ENCODE measurements around the gene APPL2.

APPL2 gene

DNA sequence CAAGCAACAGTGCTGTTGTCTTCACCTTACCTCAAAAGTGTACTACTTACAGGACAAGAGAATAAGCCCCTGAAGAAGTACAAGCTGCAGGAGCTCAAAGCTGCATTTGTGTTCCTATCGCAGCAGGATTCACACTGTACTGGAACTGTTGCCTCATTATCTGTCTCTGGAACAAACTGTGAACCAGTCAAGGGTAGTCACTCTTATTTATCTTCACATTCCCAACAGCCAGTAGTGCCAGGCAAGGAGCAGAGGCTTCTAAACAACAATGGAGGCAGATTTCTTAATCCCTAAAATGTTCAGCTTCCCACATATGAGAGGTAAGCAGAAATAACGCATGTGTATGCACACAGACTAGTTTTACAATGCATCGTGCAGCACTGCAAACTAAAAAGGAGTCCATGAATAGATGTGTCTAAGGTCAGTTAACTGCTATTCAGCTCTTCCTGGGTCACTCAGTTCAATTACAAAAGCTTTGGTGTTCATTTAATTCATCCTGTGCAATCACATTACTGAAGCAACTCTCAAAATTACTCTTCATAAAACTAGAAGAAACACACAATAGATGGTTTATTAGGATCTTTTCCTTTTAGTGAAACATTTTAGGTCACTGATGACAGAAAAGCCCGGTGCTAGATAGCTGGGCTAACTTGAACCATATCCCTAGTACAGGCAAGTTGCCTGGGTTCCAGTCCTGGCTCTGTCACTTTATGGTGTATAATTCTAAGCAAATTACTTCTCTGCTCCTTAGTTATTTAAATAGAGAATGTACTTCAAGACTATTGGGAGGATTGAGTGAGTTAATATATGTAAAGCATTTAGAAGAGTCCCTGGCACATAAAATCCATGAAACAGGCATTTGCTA is 2.7 kb downstream of the APPL2 start:
- no peaks in the 10 kb centered on the region for H3K9me3 ChIP-seq (ENCODE audit: control insufficient read depth, insufficient read depth, low read length)
- H3K27ac ChIP-seq (ENCODE audit: low read depth, low read length), result no peak overlapping the region
- H3K9ac ChIP-seq (ENCODE audit: low read depth, low read length), result no peak overlapping the region
- H3K4me3 ChIP-seq (ENCODE audit: low read depth, low read length), result no peak overlapping the region
- peaks cover 5% of the 10 kb centered on the region for H3K4me1 ChIP-seq (ENCODE audit: control insufficient read depth, insufficient read depth, low read length)
- H3K27me3 ChIP-seq (ENCODE audit: control insufficient read depth, insufficient read depth, low read length), result no peaks in the 10 kb centered on the region
- peaks cover 13% of the 10 kb centered on the region for H3K36me3 ChIP-seq (ENCODE audit: control insufficient read depth, insufficient read depth, low read length)

DNA sequence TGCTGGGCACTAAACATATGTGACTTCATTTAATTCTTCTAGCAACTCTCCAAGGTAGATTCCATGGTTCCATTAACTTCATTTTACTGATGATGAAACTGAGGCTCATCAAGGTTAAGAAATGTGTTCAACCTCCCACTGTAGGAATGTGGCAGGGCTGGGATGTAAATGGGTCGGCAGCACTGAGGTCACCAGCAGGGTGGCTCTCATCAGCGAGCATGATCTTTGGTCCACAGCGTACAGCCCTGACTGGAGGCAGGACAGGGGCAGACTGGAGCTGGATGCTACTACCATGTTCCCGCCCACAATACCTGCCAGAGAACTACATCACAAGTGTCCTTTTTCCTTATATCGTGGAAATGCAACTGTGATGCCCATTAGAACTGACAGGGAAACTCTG is 4.6 kb downstream of the APPL2 start:
- H3K9me3 ChIP-seq (ENCODE audit: control insufficient read depth, insufficient read depth, low read length), result no peaks in the 10 kb centered on the region
- no peak overlapping the region for H3K27ac ChIP-seq (ENCODE audit: low read depth, low read length)
- peaks cover 24% of the 10 kb centered on the region for H3K36me3 ChIP-seq (ENCODE audit: control insufficient read depth, insufficient read depth, low read length)
- H3K9ac ChIP-seq (ENCODE audit: low read depth, low read length), result no peak overlapping the region
- peaks cover 5% of the 10 kb centered on the region for H3K4me1 ChIP-seq (ENCODE audit: control insufficient read depth, insufficient read depth, low read length)
- H3K4me3 ChIP-seq (ENCODE audit: low read depth, low read length), result no peak overlapping the region
- H3K27me3 ChIP-seq (ENCODE audit: control insufficient read depth, insufficient read depth, low read length), result no peaks in the 10 kb centered on the region

DNA sequence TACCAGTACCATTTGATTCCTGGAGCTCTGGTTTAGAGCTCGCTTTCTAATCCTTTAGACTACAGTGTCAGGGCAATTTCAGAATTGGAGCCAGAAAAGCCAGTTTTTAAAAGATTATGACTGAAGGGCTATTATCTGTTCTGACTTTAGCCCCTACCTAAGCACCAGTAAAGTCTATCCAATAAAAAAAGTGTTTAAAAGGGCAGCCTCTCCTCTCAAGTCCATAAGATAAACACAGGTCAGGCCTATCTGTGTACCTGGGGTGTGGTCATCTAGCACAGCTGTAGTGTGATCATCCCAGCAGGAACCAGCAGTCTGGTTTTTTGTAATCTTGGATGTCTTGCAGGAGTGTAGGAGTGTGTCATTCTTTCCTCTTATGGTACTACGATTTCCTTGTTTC is 6.6 kb downstream of the APPL2 start:
- no peak overlapping the region for H3K9ac ChIP-seq (ENCODE audit: low read depth, low read length)
- H3K27ac ChIP-seq (ENCODE audit: low read depth, low read length), result no peak overlapping the region
- H3K36me3 ChIP-seq (ENCODE audit: control insufficient read depth, insufficient read depth, low read length), result peaks cover 24% of the 10 kb centered on the region
- H3K27me3 ChIP-seq (ENCODE audit: control insufficient read depth, insufficient read depth, low read length), result no peaks in the 10 kb centered on the region
- no peaks in the 10 kb centered on the region; the same call in 1 of the 2 replicates for H3K4me1 ChIP-seq (ENCODE audit: control insufficient read depth, insufficient read depth, low read length)
- no peak overlapping the region for H3K4me3 ChIP-seq (ENCODE audit: low read depth, low read length)
- no peaks in the 10 kb centered on the region for H3K9me3 ChIP-seq (ENCODE audit: control insufficient read depth, insufficient read depth, low read length)

DNA sequence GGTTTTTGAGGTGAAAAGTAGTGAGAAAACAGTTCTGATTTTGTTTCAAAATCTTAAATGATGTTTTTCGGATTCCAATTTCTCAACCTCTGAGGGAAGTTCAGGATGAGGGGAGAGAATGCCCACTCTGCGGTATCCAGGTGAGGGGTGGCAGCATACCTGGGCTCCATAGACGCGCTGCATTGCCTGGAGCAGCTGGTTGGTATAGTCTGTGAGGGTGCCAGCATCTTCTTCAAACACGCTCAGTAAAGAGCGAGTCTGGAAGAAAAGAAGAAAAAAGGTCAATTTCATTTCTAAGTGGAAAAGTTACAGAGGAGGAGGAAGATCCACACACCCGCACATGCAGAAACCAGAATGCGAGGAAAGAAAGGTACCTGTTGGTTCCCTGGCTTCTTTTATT is 7.0 kb downstream of the APPL2 start:
- H3K9ac ChIP-seq (ENCODE audit: low read depth, low read length), result no peak overlapping the region
- peaks cover 24% of the 10 kb centered on the region for H3K36me3 ChIP-seq (ENCODE audit: control insufficient read depth, insufficient read depth, low read length)
- H3K9me3 ChIP-seq (ENCODE audit: control insufficient read depth, insufficient read depth, low read length), result no peaks in the 10 kb centered on the region
- no peak overlapping the region for H3K27ac ChIP-seq (ENCODE audit: low read depth, low read length)
- no peaks in the 10 kb centered on the region; the same call in 1 of the 2 replicates for H3K4me1 ChIP-seq (ENCODE audit: control insufficient read depth, insufficient read depth, low read length)
- H3K4me3 ChIP-seq (ENCODE audit: low read depth, low read length), result no peak overlapping the region
- no peaks in the 10 kb centered on the region for H3K27me3 ChIP-seq (ENCODE audit: control insufficient read depth, insufficient read depth, low read length)

DNA sequence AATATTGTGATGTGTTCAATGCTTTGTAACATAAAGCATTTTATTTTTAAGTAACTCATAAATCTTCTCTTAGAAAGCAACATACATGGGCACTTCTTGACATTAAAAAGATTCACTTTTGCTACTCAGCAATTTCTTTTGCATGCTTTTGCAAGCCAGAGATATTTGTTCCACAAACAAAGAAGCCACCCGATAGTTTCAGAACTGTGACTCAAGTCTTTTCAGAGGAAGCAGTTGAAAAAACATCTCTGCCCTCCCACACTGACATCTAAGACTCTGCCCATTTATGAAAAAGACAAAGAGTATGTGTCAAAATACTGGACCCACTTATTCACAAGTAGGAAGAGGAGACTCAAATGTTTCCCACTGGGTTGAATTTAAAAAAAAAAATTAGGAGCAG is 7.5 kb downstream of the APPL2 start:
- Histone ChIP-seq H3K9ac (ENCODE audit: low read depth, low read length) (no peak overlapping the region), H3K27ac (ENCODE audit: low read depth, low read length) (no peak overlapping the region), H3K36me3 (ENCODE audit: control insufficient read depth, insufficient read depth, low read length) (peaks cover 24% of the 10 kb centered on the region), H3K9me3 (ENCODE audit: control insufficient read depth, insufficient read depth, low read length) (no peaks in the 10 kb centered on the region), H3K4me1 (ENCODE audit: control insufficient read depth, insufficient read depth, low read length) (no peaks in the 10 kb centered on the region; the same call in 1 of the 2 replicates), H3K27me3 (ENCODE audit: control insufficient read depth, insufficient read depth, low read length) (no peaks in the 10 kb centered on the region), H3K4me3 (ENCODE audit: low read depth, low read length) (no peak overlapping the region)

DNA sequence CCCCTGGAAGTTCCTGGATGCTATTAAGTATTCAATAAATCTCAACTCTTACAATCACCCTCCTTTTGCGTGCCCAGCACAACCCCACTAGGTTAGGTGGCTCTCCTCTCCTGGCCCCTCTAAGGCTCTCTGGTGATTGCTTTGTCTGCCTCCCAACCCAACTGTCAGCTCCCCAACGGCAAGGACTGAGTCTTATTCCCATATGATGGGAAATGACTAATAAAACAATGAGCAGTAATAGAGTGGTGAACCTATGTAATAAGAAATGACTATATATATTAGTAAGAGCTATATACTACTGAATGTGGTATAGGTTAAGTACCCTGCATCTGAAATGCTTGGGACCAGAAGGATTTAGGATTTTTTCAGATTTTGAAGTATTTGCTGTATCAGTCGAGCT is 8.1 kb downstream of the APPL2 start:
- no peaks in the 10 kb centered on the region; the same call in 1 of the 2 replicates for H3K4me1 ChIP-seq (ENCODE audit: control insufficient read depth, insufficient read depth, low read length)
- no peaks in the 10 kb centered on the region for H3K9me3 ChIP-seq (ENCODE audit: control insufficient read depth, insufficient read depth, low read length)
- no peak overlapping the region for H3K27ac ChIP-seq (ENCODE audit: low read depth, low read length)
- no peak overlapping the region for H3K4me3 ChIP-seq (ENCODE audit: low read depth, low read length)
- no peak overlapping the region for H3K9ac ChIP-seq (ENCODE audit: low read depth, low read length)
- H3K27me3 ChIP-seq (ENCODE audit: control insufficient read depth, insufficient read depth, low read length), result no peaks in the 10 kb centered on the region
- H3K36me3 ChIP-seq (ENCODE audit: control insufficient read depth, insufficient read depth, low read length), result peaks cover 24% of the 10 kb centered on the region

DNA sequence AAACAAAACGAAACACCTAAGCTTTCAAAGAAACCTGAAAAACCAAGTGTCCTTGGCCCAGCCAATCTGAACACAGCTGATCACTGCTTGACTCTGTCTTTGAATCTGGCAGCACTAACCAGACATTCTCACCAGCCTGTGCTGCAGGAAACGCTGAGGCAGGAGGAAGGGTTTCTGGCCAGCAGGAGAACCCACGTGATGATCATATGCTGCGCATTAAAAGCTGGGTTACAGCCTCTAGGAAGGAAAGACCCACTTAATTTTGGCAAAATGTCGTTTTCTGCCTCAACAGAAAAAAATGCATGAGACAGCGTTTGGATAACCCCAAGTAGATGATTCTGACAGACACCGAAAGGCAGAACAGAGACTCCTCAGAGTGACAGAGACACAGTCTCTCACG is 9.8 kb downstream of the APPL2 start:
- no peak overlapping the region for H3K9ac ChIP-seq (ENCODE audit: low read depth, low read length)
- no peaks in the 10 kb centered on the region for H3K9me3 ChIP-seq (ENCODE audit: control insufficient read depth, insufficient read depth, low read length)
- H3K27me3 ChIP-seq (ENCODE audit: control insufficient read depth, insufficient read depth, low read length), result no peaks in the 10 kb centered on the region
- no peaks in the 10 kb centered on the region; the same call in 1 of the 2 replicates for H3K4me1 ChIP-seq (ENCODE audit: control insufficient read depth, insufficient read depth, low read length)
- no peak overlapping the region for H3K4me3 ChIP-seq (ENCODE audit: low read depth, low read length)
- H3K36me3 ChIP-seq (ENCODE audit: control insufficient read depth, insufficient read depth, low read length), result peaks cover 24% of the 10 kb centered on the region
- no peak overlapping the region for H3K27ac ChIP-seq (ENCODE audit: low read depth, low read length)

DNA sequence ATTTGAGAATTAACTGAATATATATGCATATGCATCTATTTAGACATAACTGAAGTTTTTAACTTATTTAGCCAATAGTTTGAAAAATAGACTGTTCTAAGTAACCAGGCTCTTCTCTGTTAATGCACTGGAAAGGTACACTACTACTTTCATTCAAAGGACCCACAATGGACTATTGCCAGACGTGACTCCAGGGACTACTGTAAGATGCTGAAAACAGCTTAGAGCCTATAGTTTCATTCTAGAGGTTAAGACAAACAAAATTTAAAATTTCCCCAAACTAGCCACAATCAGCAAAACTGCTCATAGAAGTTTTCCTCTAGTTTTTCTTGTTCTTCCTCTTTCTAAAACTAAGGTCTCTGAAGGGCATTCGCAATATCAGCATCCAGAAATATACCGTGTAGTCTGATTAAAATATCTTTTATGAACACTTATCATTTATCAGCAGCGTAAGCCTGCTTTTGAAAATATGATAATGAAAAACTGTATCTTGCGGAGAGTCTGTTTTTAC is 10.4 kb downstream of the APPL2 start:
- no peak overlapping the region for H3K4me3 ChIP-seq (ENCODE audit: low read depth, low read length)
- no peak overlapping the region for H3K9ac ChIP-seq (ENCODE audit: low read depth, low read length)
- H3K9me3 ChIP-seq (ENCODE audit: control insufficient read depth, insufficient read depth, low read length), result no peaks in the 10 kb centered on the region
- H3K27ac ChIP-seq (ENCODE audit: low read depth, low read length), result no peak overlapping the region
- H3K4me1 ChIP-seq (ENCODE audit: control insufficient read depth, insufficient read depth, low read length), result no peaks in the 10 kb centered on the region
- peaks cover 28% of the 10 kb centered on the region for H3K36me3 ChIP-seq (ENCODE audit: control insufficient read depth, insufficient read depth, low read length)
- H3K27me3 ChIP-seq (ENCODE audit: control insufficient read depth, insufficient read depth, low read length), result no peaks in the 10 kb centered on the region

DNA sequence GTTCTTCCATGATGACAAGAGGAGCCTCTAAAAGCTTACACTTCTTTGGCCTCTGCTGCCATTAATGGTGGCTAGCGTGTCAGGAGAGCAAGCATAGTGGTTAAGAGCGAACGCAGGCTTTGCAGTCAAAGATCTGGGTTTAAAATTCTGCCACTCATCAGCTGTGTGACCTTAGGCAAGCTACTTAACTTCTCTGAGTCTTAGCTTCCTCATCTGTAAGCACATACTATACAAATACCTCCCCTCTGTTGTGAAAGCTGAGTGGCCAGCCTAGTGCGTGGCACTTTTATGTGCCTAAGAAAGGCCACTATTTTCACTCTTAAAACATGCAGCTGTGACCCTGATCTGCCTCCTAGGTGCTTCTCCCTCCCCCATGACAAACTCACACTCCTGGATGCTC is 11.6 kb downstream of the APPL2 start:
- Histone ChIP-seq H3K36me3 (ENCODE audit: control insufficient read depth, insufficient read depth, low read length) (peaks cover 31% of the 10 kb centered on the region), H3K4me3 (ENCODE audit: low read depth, low read length) (no peak overlapping the region), H3K27me3 (ENCODE audit: control insufficient read depth, insufficient read depth, low read length) (no peaks in the 10 kb centered on the region), H3K4me1 (ENCODE audit: control insufficient read depth, insufficient read depth, low read length) (no peaks in the 10 kb centered on the region), H3K9ac (ENCODE audit: low read depth, low read length) (no peak overlapping the region), H3K9me3 (ENCODE audit: control insufficient read depth, insufficient read depth, low read length) (no peaks in the 10 kb centered on the region), H3K27ac (ENCODE audit: low read depth, low read length) (no peak overlapping the region)

DNA sequence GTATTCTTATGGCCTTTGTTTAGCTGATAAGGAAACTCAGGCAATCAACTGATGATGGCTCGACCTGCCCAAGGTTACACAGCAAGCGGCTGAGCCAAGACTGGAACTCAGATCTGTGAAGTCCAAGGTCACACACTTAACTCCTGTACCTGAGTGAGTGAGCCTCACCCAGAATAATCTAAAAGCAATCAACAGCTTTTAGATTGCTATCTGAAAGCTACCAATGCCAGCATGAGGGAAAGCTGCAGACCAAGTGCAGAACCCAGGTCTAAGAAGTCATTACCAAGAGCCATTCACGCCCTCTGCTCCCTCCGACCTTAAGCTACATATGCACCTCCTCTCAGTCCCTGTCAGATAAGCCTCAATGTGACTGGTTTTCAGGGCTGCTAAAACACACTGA is 12.1 kb downstream of the APPL2 start:
- no peak overlapping the region for H3K4me3 ChIP-seq (ENCODE audit: low read depth, low read length)
- no peak overlapping the region; the same call in 1 of the 2 replicates for H3K9ac ChIP-seq (ENCODE audit: low read depth, low read length)
- H3K4me1 ChIP-seq (ENCODE audit: control insufficient read depth, insufficient read depth, low read length), result no peaks in the 10 kb centered on the region
- H3K9me3 ChIP-seq (ENCODE audit: control insufficient read depth, insufficient read depth, low read length), result no peaks in the 10 kb centered on the region
- peaks cover 28% of the 10 kb centered on the region for H3K36me3 ChIP-seq (ENCODE audit: control insufficient read depth, insufficient read depth, low read length)
- H3K27me3 ChIP-seq (ENCODE audit: control insufficient read depth, insufficient read depth, low read length), result no peaks in the 10 kb centered on the region
- H3K27ac ChIP-seq (ENCODE audit: low read depth, low read length), result no peak overlapping the region

DNA sequence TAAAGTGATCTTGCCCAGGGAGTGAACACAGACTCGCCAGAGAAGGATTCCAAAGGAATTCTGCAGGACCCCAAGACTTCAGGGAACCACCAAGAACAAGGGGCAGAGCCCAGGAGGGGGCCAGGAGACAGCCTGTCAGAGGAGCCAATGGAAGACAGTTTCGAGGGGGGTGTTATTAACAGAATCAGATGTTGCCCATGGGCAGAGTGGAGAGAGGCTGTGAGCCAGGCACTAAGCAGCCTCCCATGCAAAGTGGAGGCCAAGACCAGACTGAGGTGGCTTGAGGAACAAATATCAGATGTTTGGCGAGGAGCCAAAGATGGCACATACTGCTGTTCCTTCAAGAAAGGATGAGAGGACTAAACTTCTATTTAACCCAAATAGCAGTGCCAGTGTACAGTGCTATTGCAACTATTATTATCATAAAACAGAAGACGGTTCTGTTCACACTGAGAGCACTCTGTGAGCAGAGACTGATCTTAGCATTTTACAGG is 12.6 kb downstream of the APPL2 start:
- Histone ChIP-seq H3K4me1 (ENCODE audit: control insufficient read depth, insufficient read depth, low read length) (no peaks in the 10 kb centered on the region), H3K27me3 (ENCODE audit: control insufficient read depth, insufficient read depth, low read length) (no peaks in the 10 kb centered on the region), H3K9ac (ENCODE audit: low read depth, low read length) (no peak overlapping the region; the same call in 1 of the 2 replicates), H3K27ac (ENCODE audit: low read depth, low read length) (no peak overlapping the region), H3K9me3 (ENCODE audit: control insufficient read depth, insufficient read depth, low read length) (no peaks in the 10 kb centered on the region), H3K4me3 (ENCODE audit: low read depth, low read length) (no peak overlapping the region), H3K36me3 (ENCODE audit: control insufficient read depth, insufficient read depth, low read length) (peaks cover 23% of the 10 kb centered on the region)
